ENCODE measurements around the gene PTPRJ. TPM values are rescaled to one million over a fixed set of nuclear protein-coding genes. Genes with fewer than 3 reads are reported as not detected.

PTPRJ gene
- total and polyA plus RNA-seq, 2 donors (not counting 1 experiment from before 2014, with no cell fraction given), result 11.2 to 20.0 TPM

DNA sequence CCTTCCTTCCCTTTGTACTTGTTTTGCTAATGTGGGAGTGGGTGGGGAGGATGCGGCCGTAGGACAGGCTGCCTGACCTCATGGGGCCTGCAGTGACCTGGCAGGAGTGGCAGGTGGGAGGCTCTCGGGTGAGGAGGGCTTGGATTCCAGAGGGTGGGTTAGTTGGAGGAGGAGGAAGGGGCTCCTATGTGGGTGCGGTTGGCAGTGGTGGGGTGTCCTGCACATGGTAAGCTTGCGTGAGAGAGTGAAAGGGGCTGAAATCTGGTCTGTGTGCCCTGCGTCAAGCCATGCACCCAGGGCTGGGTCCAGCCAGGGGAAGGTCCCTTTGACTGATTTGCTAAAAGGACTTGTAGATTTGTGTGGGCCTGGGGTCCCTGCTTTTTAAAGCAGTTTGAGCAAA lies 145.5 kb downstream of the PTPRJ start:
- Histone ChIP-seq H3K36me3 (replicated peaks in 1 of 2; ENCODE audit: control extremely low read depth in 1 of 2, control insufficient read depth in 1 of 2, extremely low read depth in 1 of 2, insufficient read depth in 2 of 2, low read length in 1 of 2) (peaks cover 15 to 76% of the 10 kb centered on the region in 2 experiments), H3K27me3 (replicated peaks in 1 of 4; ENCODE audit: control extremely low read depth in 1 of 4, control insufficient read depth in 3 of 4, insufficient read depth in 4 of 4, low read length in 3 of 4) (no peaks in the 10 kb centered on the region), H3K4me2 (replicated peaks; ENCODE audit: low read depth, low read length, poor library complexity, severe bottlenecking) (no peak overlapping the region), H3K9me3 (ENCODE audit: control extremely low read depth in 1 of 3, control insufficient read depth in 2 of 3, insufficient read depth in 1 of 3, low read length in 2 of 3) (no peaks in the 10 kb centered on the region), H3K4me1 (ENCODE audit: control insufficient read depth in 2 of 2, insufficient read depth in 2 of 2, low read length in 2 of 2) (peaks cover 11 to 22% of the 10 kb centered on the region in 2 donors), H3K9ac (ENCODE audit: low read length) (no peak overlapping the region), H3K27ac (ENCODE audit: low read length in 2 of 2) (no peak overlapping the region), H2AFZ (ENCODE audit: insufficient read depth, low read depth, low read length, poor library complexity, severe bottlenecking) (no peak overlapping the region), H3K4me3 (ENCODE audit: control extremely low read depth in 1 of 5, extremely low read depth in 1 of 5, insufficient read depth in 1 of 5, low read depth in 2 of 5, low read length in 4 of 5) (no peak overlapping the region), H4K20me1 (ENCODE audit: control insufficient read depth, insufficient read depth, low read length, poor library complexity, severe bottlenecking) (no peaks in the 10 kb centered on the region), H3K79me2 (ENCODE audit: control insufficient read depth, insufficient read depth, low read length) (no peaks in the 10 kb centered on the region)
- DNase-seq (no peak), ATAC-seq (ENCODE audit: low read depth) (no peak)
- H3K27ac Mint-ChIP-seq, result peak overlapping the region; percentile 22
- no peak for TF ChIP-seq EZH2 (IDR thresholded peaks at IDR 0.05; ENCODE audit: borderline replicate concordance, insufficient read depth, low read depth, low read length, poor library complexity, severe bottlenecking)
- TF ChIP-seq, protein P1, sequence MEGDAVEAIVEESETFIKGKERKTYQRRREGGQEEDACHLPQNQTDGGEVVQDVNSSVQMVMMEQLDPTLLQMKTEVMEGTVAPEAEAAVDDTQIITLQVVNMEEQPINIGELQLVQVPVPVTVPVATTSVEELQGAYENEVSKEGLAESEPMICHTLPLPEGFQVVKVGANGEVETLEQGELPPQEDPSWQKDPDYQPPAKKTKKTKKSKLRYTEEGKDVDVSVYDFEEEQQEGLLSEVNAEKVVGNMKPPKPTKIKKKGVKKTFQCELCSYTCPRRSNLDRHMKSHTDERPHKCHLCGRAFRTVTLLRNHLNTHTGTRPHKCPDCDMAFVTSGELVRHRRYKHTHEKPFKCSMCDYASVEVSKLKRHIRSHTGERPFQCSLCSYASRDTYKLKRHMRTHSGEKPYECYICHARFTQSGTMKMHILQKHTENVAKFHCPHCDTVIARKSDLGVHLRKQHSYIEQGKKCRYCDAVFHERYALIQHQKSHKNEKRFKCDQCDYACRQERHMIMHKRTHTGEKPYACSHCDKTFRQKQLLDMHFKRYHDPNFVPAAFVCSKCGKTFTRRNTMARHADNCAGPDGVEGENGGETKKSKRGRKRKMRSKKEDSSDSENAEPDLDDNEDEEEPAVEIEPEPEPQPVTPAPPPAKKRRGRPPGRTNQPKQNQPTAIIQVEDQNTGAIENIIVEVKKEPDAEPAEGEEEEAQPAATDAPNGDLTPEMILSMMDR (IDR thresholded peaks at IDR 0.05), result no peak
- intact Hi-C loops (cut with micrococcal nuclease), result no loop called here
- ChIA-PET CTCF (no interaction called here), POLR2A (no interaction called here)
- no peaks in the 10 kb centered on the region for H3K27me3 Mint-ChIP-seq
- H3K9me3 Mint-ChIP-seq (ENCODE audit: insufficient read depth), result no peaks in the 10 kb centered on the region
- WGBS (ENCODE audit: insufficient coverage), result 88% methylated on average over 4 of the region's 6 CpGs
- H3K4me3 Mint-ChIP-seq, result no peak overlapping the region
- peaks cover 19% of the 10 kb centered on the region for H3K4me1 Mint-ChIP-seq

DNA sequence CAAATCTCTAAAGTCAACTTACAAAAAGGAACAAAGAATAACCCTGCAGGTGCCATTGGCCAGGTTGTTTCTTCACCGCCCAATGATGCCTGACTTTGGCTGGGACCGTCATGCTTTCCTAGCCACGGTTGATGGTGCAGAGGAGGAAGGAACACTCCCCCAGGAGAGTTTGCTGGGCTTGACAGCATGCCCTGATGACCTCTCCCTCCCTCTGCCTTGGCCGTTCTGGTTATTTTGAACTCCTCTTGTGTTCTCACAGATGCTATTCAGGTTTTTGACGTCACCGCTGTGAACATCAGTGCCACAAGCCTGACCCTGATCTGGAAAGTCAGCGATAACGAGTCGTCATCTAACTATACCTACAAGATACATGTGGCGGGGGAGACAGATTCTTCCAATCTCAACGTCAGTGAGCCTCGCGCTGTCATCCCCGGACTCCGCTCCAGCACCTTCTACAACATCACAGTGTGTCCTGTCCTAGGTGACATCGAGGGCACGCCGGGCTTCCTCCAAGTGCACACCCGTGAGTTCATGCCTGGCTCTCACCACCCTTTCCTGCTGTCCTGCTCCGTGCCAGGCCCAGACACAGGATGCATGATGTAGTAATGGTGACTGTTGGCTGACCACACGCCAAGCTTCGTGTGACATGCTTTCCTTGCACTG lies 147.3 kb downstream of the PTPRJ start:
- Mint-ChIP-seq H3K9me3 (ENCODE audit: insufficient read depth) (no peaks in the 10 kb centered on the region), H3K27me3 (no peaks in the 10 kb centered on the region), H3K4me1 (peaks cover 19% of the 10 kb centered on the region), H3K4me3 (no peak overlapping the region), H3K27ac (peak overlapping the region; percentile 27)
- intact Hi-C loops (cut with micrococcal nuclease), result no loop called here
- Histone ChIP-seq H3K4me1 (ENCODE audit: control insufficient read depth in 2 of 2, insufficient read depth in 2 of 2, low read length in 2 of 2) (peaks cover 11 to 22% of the 10 kb centered on the region in 2 donors), H3K36me3 (replicated peaks in 1 of 2; ENCODE audit: control extremely low read depth in 1 of 2, control insufficient read depth in 1 of 2, extremely low read depth in 1 of 2, insufficient read depth in 2 of 2, low read length in 1 of 2) (peaks cover 16 to 74% of the 10 kb centered on the region in 2 experiments), H3K27me3 (replicated peaks in 1 of 4; ENCODE audit: control extremely low read depth in 1 of 4, control insufficient read depth in 3 of 4, insufficient read depth in 4 of 4, low read length in 3 of 4) (no peaks in the 10 kb centered on the region), H2AFZ (ENCODE audit: insufficient read depth, low read depth, low read length, poor library complexity, severe bottlenecking) (no peak overlapping the region), H3K9ac (ENCODE audit: low read length) (no peak overlapping the region), H3K4me2 (replicated peaks; ENCODE audit: low read depth, low read length, poor library complexity, severe bottlenecking) (peak overlapping the region; percentile 7), H3K79me2 (ENCODE audit: control insufficient read depth, insufficient read depth, low read length) (no peaks in the 10 kb centered on the region), H3K9me3 (ENCODE audit: control extremely low read depth in 1 of 3, control insufficient read depth in 2 of 3, insufficient read depth in 1 of 3, low read length in 2 of 3) (no peaks in the 10 kb centered on the region), H4K20me1 (ENCODE audit: control insufficient read depth, insufficient read depth, low read length, poor library complexity, severe bottlenecking) (no peaks in the 10 kb centered on the region), H3K4me3 (ENCODE audit: control extremely low read depth in 1 of 5, extremely low read depth in 1 of 5, insufficient read depth in 1 of 5, low read depth in 2 of 5, low read length in 4 of 5) (no peak overlapping the region), H3K27ac (ENCODE audit: low read length in 2 of 2) (no peak overlapping the region)
- ChIA-PET POLR2A (no interaction called here), CTCF (no interaction called here)
- whole genome bisulfite sequencing (ENCODE audit: insufficient coverage), result 74% methylated on average over 18 of the region's 22 CpGs
- ATAC-seq (ENCODE audit: low read depth) (no peak), DNase-seq (no peak)
- no peak for TF ChIP-seq EZH2 (IDR thresholded peaks at IDR 0.05; ENCODE audit: borderline replicate concordance, insufficient read depth, low read depth, low read length, poor library complexity, severe bottlenecking)
- TF ChIP-seq, protein P1 (IDR thresholded peaks at IDR 0.05), result no peak
